ENCODE data around the gene TRMT1L.

GRCh38 chr1:185152187-185152767 lies 4.5 kb downstream of the TRMT1L start:
- TF ChIP-seq CTCF (optimal IDR thresholded peaks at IDR 0.05 in 1 of 3, IDR thresholded peaks at IDR 0.05 in 1 of 3, conservative IDR thresholded peaks at IDR 0.05 in 1 of 3; ENCODE audit: extremely low read depth in 1 of 3, insufficient read depth in 2 of 3, low read length in 3 of 3): no peak
- TF ChIP-seq EZH2 (IDR thresholded peaks at IDR 0.05; ENCODE audit: low read length): no peak
